Esophagus (tissue), 2 donors: ENCODE data around the gene IL17B. TPM values are rescaled to one million over a fixed set of nuclear protein-coding genes. Genes with fewer than 3 reads are reported as not detected.

Experiments
- H3K27ac ChIP-seq, 2 donors: one replicate each; pipeline ENCODE4 v1.5.1; 2013; ENCODE audit warnings: low read depth in 2 of 2, mild to moderate bottlenecking in 2 of 2, inconsistent platforms in 1 of 2, low read length in 1 of 2, moderate library complexity in 1 of 2
- H3K27me3 ChIP-seq, 2 donors: one replicate each; pipeline ENCODE4 v1.6.1; 2013; ENCODE audit warnings: low read length in 2 of 2, control low read depth in 1 of 2, mild to moderate bottlenecking in 1 of 2; ENCODE audit not compliant: insufficient read depth in 2 of 2, control insufficient read depth in 1 of 2
- H3K36me3 ChIP-seq, 2 donors: one replicate each; pipeline ENCODE4 v1.6.1; 2013; ENCODE audit warnings: low read length in 1 of 2; ENCODE audit not compliant: control insufficient read depth in 2 of 2, insufficient read depth in 2 of 2
- H3K4me1 ChIP-seq, 2 donors: one replicate each; pipeline ENCODE4 v1.6.1; 2013; ENCODE audit warnings: low read length in 1 of 2; ENCODE audit not compliant: control insufficient read depth in 2 of 2, insufficient read depth in 2 of 2
- H3K4me3 ChIP-seq, 2 donors: one replicate each; pipeline ENCODE4 v1.5.1; 2013; ENCODE audit warnings: low read length in 2 of 2, mild to moderate bottlenecking in 2 of 2, low read depth in 1 of 2, moderate library complexity in 1 of 2
- H3K9me3 ChIP-seq, 2 donors: one replicate each; pipeline ENCODE4 v1.6.1; 2013; ENCODE audit warnings: mild to moderate bottlenecking in 2 of 2, low read depth in 1 of 2, low read length in 1 of 2, moderate library complexity in 1 of 2; ENCODE audit not compliant: control insufficient read depth in 2 of 2, insufficient read depth in 1 of 2
- WGBS, 2 donors: extraction: QIAGEN DNeasy Blood & Tissue Kit; methylation state at CpG; one replicate each; pipeline ENCODE4 v1.1.7; 2013; 5-methylcytosine and 5-hydroxymethylcytosine counted together
- polyA plus RNA-seq, 2 donors: library from polyadenylated mRNA; stranded (reverse); fragments of 200-250 nt; gene quantifications; one replicate each; pipeline ENCODE4 v1.2.3, GENCODE V29; 2013
- donor health status: healthy with polysubstance abuse.
- donor health status: Bipolar disorder and iron deficiency.

The IL17B gene
- polyA plus RNA-seq, 2 donors, result 1.4 TPM

GRCh38 chr5:149409268-149409948, 30.3 kb upstream of the IL17B start:
- no peaks in the 10 kb centered on the region for H3K27me3 ChIP-seq
- H3K27ac ChIP-seq, result peak overlapping the region; percentile 81 to 89
- H3K4me1 ChIP-seq, result no peaks in the 10 kb centered on the region
- peak overlapping the region; percentile 46 to 51 for H3K4me3 ChIP-seq
- no peaks in the 10 kb centered on the region for H3K36me3 ChIP-seq
- H3K9me3 ChIP-seq, result no peaks in the 10 kb centered on the region
- 69 to 72% methylated on average over 6 of the region's 6 CpGs for WGBS, 2 donors

DNA sequence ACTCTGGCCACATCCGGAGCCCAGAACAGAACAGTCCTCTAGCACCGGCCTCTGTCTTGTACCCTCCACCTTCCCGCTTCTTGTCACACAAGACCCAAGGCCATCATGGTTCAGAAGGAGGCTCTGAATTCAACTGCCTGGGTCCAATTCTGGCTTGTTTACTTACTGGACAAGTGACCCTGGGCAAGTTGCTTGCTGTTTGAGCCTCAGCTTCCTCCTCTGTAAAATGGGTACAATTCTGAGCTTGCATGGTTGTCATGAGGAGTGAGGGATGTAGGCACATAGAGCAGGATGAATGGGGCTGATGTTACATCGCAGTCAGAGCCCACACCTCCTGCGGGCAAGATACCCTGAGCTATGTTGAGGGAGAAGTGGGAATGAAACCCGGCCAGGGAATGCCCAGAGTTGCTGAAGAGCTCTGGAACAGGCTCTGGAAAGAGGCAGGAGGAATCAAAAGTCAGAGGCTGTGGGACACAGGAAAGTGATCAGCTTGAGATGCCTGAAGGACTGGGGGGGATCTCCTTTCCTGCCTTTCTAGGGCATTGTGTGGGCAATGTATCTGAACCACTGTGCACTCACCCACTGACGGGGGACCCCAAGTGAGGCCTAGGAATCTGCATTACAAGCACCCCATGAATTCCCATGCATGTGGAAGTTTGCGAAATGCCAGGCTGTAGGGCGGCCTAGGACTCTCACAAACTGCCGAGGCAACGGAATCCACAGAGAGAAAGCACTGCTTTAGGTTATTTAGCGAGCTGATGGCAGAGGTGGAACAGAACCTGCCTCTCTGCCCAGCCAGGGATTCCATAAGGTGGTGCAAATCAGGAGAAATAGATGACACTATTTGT, 29.4 kb upstream of the IL17B start:
- no peaks in the 10 kb centered on the region for H3K9me3 ChIP-seq
- H3K27me3 ChIP-seq, result no peaks in the 10 kb centered on the region
- H3K4me3 ChIP-seq, result peak overlapping the region; percentile 46 to 51
- WGBS, 2 donors, result 72 to 84% methylated on average over 12 of the region's 12 CpGs
- H3K4me1 ChIP-seq, result no peaks in the 10 kb centered on the region
- no peaks in the 10 kb centered on the region for H3K36me3 ChIP-seq
- peak overlapping the region; percentile 81 to 89 for H3K27ac ChIP-seq

- peak overlapping the region; percentile 81 to 89 for H3K27ac ChIP-seq
- H3K4me1 ChIP-seq, result no peaks in the 10 kb centered on the region
Measured at GRCh38 chr5:149407323-149408251, 28.5 kb upstream of the IL17B start.

DNA sequence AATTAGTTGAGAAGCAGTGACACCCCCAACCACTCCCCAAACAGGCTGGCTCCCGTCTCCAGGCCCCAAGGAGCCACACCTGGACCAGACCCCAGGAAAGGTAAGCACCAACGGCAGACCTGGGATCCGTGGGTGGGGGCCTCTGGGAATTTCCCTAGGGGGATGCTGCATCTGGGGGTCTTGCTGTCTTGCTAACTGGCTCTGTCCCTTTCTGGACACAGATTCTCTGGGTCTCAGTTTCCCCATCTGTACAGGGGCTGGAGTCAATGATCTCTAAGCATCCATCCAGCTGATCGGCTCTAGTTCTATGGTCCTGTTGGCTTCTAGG, 27.9 kb upstream of the IL17B start:
- Histone ChIP-seq H3K27ac (peak overlapping the region; percentile 81 to 89), H3K4me1 (no peaks in the 10 kb centered on the region), H3K4me3 (peak overlapping the region; percentile 46 to 51), H3K27me3 (no peaks in the 10 kb centered on the region), H3K9me3 (no peaks in the 10 kb centered on the region), H3K36me3 (no peaks in the 10 kb centered on the region)
- 40 to 55% methylated on average over 4 of the region's 4 CpGs for WGBS, 2 donors

More at GRCh38 chr5:149407323-149408251, 28.5 kb upstream of the IL17B start:
- H3K27me3 ChIP-seq, result no peaks in the 10 kb centered on the region
- H3K4me3 ChIP-seq, result peak overlapping the region; percentile 46 to 51
- 39 to 54% methylated on average over 11 of the region's 11 CpGs for WGBS, 2 donors
- H3K36me3 ChIP-seq, result no peaks in the 10 kb centered on the region
- no peaks in the 10 kb centered on the region for H3K9me3 ChIP-seq

- no peaks in the 10 kb centered on the region for H3K4me1 ChIP-seq
- H3K4me3 ChIP-seq, result peak overlapping the region; percentile 46 to 51
- H3K36me3 ChIP-seq, result no peaks in the 10 kb centered on the region
- peak overlapping the region; percentile 82 to 89 for H3K27ac ChIP-seq
- H3K27me3 ChIP-seq, result no peaks in the 10 kb centered on the region
- H3K9me3 ChIP-seq, result no peaks in the 10 kb centered on the region
- WGBS, 2 donors, result 59 to 64% methylated on average over 9 of the region's 9 CpGs
Measured at GRCh38 chr5:149406203-149406978, 27.3 kb upstream of the IL17B start.

GRCh38 chr5:149405550-149406202, 26.6 kb upstream of the IL17B start:
- no peak overlapping the region for H3K4me3 ChIP-seq
- H3K27ac ChIP-seq, result peak overlapping the region; percentile 77 to 82
- H3K4me1 ChIP-seq, result no peaks in the 10 kb centered on the region
- no peaks in the 10 kb centered on the region for H3K9me3 ChIP-seq
- WGBS, 2 donors, result 77 to 83% methylated on average over 16 of the region's 16 CpGs
- H3K36me3 ChIP-seq, result no peaks in the 10 kb centered on the region
- no peaks in the 10 kb centered on the region for H3K27me3 ChIP-seq

- Histone ChIP-seq H3K9me3 (no peaks in the 10 kb centered on the region), H3K27ac (peak overlapping the region; percentile 77 to 82), H3K4me1 (no peaks in the 10 kb centered on the region), H3K27me3 (no peaks in the 10 kb centered on the region), H3K4me3 (no peak overlapping the region), H3K36me3 (no peaks in the 10 kb centered on the region)
- WGBS, 2 donors, result 70 to 71% methylated on average over 17 of the region's 17 CpGs
Measured at GRCh38 chr5:149404746-149405549, 25.9 kb upstream of the IL17B start.
